GM10266 (cell line): ENCODE measurements around the gene ROR1.

Source experiments
- DNase-seq: peaks from one replicate; pipeline ENCODE4 v3.0.0; 2012; ENCODE audit errors: extremely low spot score
- CTCF ChIP-seq: IDR thresholded peaks from 2 replicates; pipeline ENCODE4 v1.5.1; 2012; ENCODE audit warnings: mild to moderate bottlenecking, low read depth; ENCODE audit not compliant: control insufficient read depth, insufficient read depth; ENCODE audit errors: missing control alignments

ROR1 gene

DNA sequence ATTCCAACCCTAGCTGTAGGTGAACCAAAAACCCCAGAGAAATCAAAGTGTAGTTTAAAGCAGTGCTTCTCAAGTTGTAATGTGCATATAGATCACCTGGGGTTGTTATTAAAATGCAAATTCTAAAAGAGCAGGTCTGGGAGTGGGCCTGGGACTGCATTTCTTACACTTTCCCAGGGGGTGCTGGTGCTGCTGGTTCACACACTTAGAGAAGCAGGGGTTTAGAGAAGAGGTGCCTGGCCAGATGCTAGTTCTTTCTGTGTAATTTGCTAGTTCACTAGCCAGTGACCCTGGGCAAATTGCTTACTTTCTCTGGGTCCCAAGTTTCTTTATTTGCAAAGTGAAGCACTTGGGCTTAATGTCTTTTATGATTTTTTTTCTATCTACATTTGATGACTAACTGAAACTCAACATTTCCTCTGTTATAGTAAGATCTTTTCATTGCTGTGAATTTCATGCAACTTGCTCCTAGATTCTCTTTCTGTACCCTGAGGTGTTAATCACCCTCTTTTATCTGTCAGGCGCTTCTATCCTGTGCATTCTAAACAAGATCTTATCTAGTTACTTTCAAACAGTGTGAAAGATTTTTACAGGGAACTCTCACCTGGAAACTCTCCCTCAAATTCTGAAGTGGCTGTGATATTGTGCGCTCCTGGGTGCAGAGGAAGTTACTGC, 287.8 kb downstream of the ROR1 start:
- no peak for TF ChIP-seq CTCF
- no peak for DNase-seq

GRCh38 chr1:64062529-64062928, 288.7 kb downstream of the ROR1 start:
- DNase-seq, result no peak

GRCh38 chr1:64062941-64063581, 289.2 kb downstream of the ROR1 start:
- TF ChIP-seq CTCF, result no peak
- DNase-seq, result no peak

More at GRCh38 chr1:64062529-64062928, 288.7 kb downstream of the ROR1 start:
- no peak for TF ChIP-seq CTCF

DNA sequence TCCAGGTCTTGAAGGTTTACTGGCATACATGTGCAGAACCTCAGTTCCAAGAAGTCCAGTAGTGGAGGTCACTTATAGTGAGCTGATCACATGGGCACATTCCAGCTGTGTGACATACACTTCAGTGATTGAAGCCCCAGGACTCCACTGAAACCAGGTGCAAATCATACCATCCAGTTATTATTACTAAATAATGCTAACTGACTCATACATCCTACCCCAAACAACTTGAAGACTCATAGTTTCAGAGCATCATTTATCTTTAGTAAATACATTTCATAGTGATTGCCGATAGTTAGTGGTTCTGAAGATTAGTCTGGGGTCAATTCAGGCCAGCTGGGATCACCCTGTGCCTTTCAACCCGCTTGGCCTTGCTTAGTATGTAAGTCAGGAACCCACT, 291.8 kb downstream of the ROR1 start:
- no peak for DNase-seq
- no peak for TF ChIP-seq CTCF

DNA sequence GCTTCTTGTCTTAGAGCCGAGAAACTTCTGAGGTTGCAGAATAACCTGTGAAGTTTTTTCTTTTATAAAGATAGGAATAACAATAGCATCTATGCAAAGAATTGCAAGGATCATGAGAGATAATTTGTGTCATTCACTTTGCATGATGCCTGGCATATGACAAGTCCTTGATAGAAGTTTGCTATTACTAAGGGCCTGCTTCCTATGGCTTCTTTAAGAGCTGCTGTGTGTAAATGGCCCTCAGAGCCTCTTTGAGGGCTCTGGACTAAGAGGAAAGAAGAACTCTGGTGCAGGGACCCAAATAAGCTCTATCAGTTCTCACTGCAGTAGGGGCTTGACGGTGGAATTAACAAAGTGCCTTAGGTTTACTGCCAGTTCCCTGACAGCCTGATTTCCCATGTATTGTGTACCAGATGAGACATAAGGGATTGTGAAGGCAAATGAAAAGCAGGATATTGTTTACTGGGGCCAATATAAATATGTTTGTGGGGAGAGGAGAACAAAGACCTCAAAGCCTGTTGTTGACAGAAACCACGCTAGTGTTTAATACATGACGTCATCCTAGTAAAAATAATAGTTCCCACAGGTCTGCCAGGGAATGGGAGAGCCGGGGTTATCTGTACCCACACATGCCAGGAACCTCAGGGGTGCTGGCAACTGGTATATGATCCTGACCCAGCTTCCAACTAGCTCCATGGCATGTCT, 298.4 kb downstream of the ROR1 start:
- no peak for TF ChIP-seq CTCF
- DNase-seq, result no peak

DNA sequence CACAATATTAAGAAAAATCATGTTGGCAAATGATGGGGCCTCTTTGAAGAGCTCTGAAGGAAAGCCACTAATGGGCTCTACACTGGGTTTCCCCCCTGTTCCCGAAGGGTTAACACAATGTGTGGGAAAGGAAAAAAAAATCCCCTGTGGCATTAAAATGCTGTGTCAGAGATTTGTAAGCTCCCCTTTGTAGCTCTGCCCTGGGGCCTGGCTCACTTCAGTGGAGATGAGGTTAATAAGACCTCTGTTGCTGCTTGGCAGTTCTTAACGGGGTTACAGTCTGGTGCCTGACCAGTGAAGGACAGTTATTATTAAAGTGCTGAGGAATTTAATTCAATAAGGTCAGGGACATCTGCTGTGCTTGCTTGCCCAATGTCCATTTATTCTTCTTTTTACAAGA, 299.9 kb downstream of the ROR1 start:
- no peak for DNase-seq

More for the DNA sequence above, 299.9 kb downstream of the ROR1 start:
- TF ChIP-seq CTCF, result no peak
